ENCODE data around the gene TIGIT.

GRCh38 chr3:114259566-114259965, 34.3 kb upstream of the TIGIT start:
- TF ChIP-seq CTCF (IDR thresholded peaks at IDR 0.05) (no peak), POLR2A (IDR thresholded peaks at IDR 0.05) (no peak)

All from body of pancreas (tissue), 4 donors.